ENCODE measurements around the gene RPL6. TPM values are rescaled to one million over a fixed set of nuclear protein-coding genes. Genes with fewer than 3 reads are reported as not detected.
A peak's percentile ranks its signal among the peaks of the same experiment; 100 is the strongest.

The RPL6 gene
- total RNA-seq, 1 donor from 2014 or later, result 537 TPM

- peak; percentile 97 for DNase-seq (ENCODE audit: low spot score)
- intact Hi-C loops (cut with DNase I), result loop anchor here (10.0 kb wide), 1 partner anchor 87 kb away; no protein-coding TSS in a partner anchor
These were observed 27.3 kb downstream of the RPL6 start, which contains the start of gene HECTD4 for GRCh38 chr12:112381883-112382796. TSS of gene HECTD4 (minus strand) at chr12:112382431. CDS start at chr12:112382128, 303 bp downstream.

GRCh38 chr12:112381406-112381882 is 28.0 kb downstream of the RPL6 start:
- DNase-seq (ENCODE audit: low spot score), result no peak
- intact Hi-C loops (cut with DNase I), result loop anchor here (10.0 kb wide), 1 partner anchor 87 kb away; no protein-coding TSS in a partner anchor

- no peak for DNase-seq (ENCODE audit: low spot score)
- intact Hi-C loops (cut with DNase I), result loop anchor here (10.0 kb wide), 1 partner anchor 86 kb away; no protein-coding TSS in a partner anchor
These were observed 28.6 kb downstream of the RPL6 start for GRCh38 chr12:112380663-112381405.

GRCh38 chr12:112375105-112375504 is 34.3 kb downstream of the RPL6 start:
- DNase-seq (ENCODE audit: low spot score), result no peak
- intact Hi-C loops (cut with DNase I), result no loop called here

- intact Hi-C loops (cut with DNase I), result no loop called here
- DNase-seq (ENCODE audit: low spot score), result no peak
These were observed 35.2 kb downstream of the RPL6 start for GRCh38 chr12:112374166-112374740.

- intact Hi-C loops (cut with DNase I), result no loop called here
- DNase-seq (ENCODE audit: low spot score), result no peak
These were observed 38.4 kb downstream of the RPL6 start for GRCh38 chr12:112370868-112371510.

GRCh38 chr12:112370199-112370598 is 39.2 kb downstream of the RPL6 start:
- DNase-seq (ENCODE audit: low spot score), result no peak
- intact Hi-C loops (cut with DNase I), result no loop called here

GRCh38 chr12:112368856-112369255 is 40.5 kb downstream of the RPL6 start:
- no peak for DNase-seq (ENCODE audit: low spot score)
- intact Hi-C loops (cut with DNase I), result no loop called here

- intact Hi-C loops (cut with DNase I), result no loop called here
These were observed 41.4 kb downstream of the RPL6 start for GRCh38 chr12:112367965-112368364.

GRCh38 chr12:112362310-112362709 is 47.1 kb downstream of the RPL6 start:
- intact Hi-C loops (cut with DNase I), result no loop called here
- DNase-seq (ENCODE audit: low spot score), result no peak

More at GRCh38 chr12:112367965-112368364, 41.4 kb downstream of the RPL6 start:
- no peak for DNase-seq (ENCODE audit: low spot score)

GRCh38 chr12:112361271-112361670 is 48.1 kb downstream of the RPL6 start:
- no peak for DNase-seq (ENCODE audit: low spot score)
- intact Hi-C loops (cut with DNase I), result no loop called here

- no peak for DNase-seq (ENCODE audit: low spot score)
- intact Hi-C loops (cut with DNase I), result no loop called here
These were observed 50.1 kb downstream of the RPL6 start for GRCh38 chr12:112359290-112359689.

GRCh38 chr12:112357214-112357613 is 52.2 kb downstream of the RPL6 start:
- intact Hi-C loops (cut with DNase I), result no loop called here

More at GRCh38 chr12:112357214-112357613, 52.2 kb downstream of the RPL6 start:
- no peak for DNase-seq (ENCODE audit: low spot score)

Other genes with a start within 250 kb of the RPL6 start
- gene HECTD4, start 27.2 kb downstream of the RPL6 start, total RNA-seq, result 28.2 TPM
- 221 TPM for gene PTPN11, start 9.3 kb upstream of the RPL6 start, total RNA-seq

All from cardiac septum (tissue), 1 donor.